K562 (cell line): ENCODE results near the gene DNAJC18.

ENCODE experiments used
- NFIC ChIP-seq: fragments of 450-650 bp; IDR thresholded peaks from 2 replicates; pipeline ENCODE4 v1.6.1; 2017; ENCODE audit warnings: mild to moderate bottlenecking, inconsistent platforms
- POLR2AphosphoS5 ChIP-seq: IDR thresholded peaks from 2 replicates; pipeline ENCODE4 v1.6.1; 2011; ENCODE audit warnings: mild to moderate bottlenecking, low read depth, low read length, moderate library complexity; ENCODE audit not compliant: control insufficient read depth, insufficient read depth
- POLR2G ChIP-seq: fragments of 200-400 bp; formaldehyde crosslinking; IDR thresholded peaks from 2 replicates; pipeline ENCODE4 v1.6.1; 2017; ENCODE audit warnings: low read depth, mild to moderate bottlenecking, antibody characterized with exemption, low read length, moderate library complexity
- RBM34 ChIP-seq: fragments of 200-400 bp; formaldehyde crosslinking; IDR thresholded peaks from 2 replicates; pipeline ENCODE4 v1.6.1; 2018; ENCODE audit warnings: low read length, borderline replicate concordance; ENCODE audit not compliant: insufficient read depth
- STAT5A ChIP-seq: IDR thresholded peaks from 2 replicates; pipeline ENCODE4 v1.6.1; 2012; ENCODE audit warnings: low read length, inconsistent platforms, borderline replicate concordance
- ZNF707 ChIP-seq: fragments of 250-450 bp; sonication (Bioruptor Pico); conservative IDR thresholded peaks from 2 replicates; pipeline ENCODE4 v1.8.0; 2022; ENCODE audit warnings: inconsistent platforms, mild to moderate bottlenecking, moderate library complexity
- ZZZ3 ChIP-seq: fragments of 450-650 bp; IDR thresholded peaks from 2 replicates; pipeline ENCODE4 v1.6.1; 2016; ENCODE audit warnings: antibody characterized with exemption, mild to moderate bottlenecking, moderate library complexity
- TF ChIP-seq, protein P1 (sequence below): sonication (generic); formaldehyde crosslinking; IDR thresholded peaks from 2 replicates; pipeline ENCODE4 v1.8.0; 2023; ENCODE audit warnings: mild to moderate bottlenecking, missing genetic modification reagents
- TF ChIP-seq, protein P2 (sequence below): sonication (generic); formaldehyde crosslinking; IDR thresholded peaks from 2 replicates; pipeline ENCODE4 v1.8.0; 2023; ENCODE audit warnings: missing genetic modification reagents, mild to moderate bottlenecking, borderline replicate concordance

DNA sequence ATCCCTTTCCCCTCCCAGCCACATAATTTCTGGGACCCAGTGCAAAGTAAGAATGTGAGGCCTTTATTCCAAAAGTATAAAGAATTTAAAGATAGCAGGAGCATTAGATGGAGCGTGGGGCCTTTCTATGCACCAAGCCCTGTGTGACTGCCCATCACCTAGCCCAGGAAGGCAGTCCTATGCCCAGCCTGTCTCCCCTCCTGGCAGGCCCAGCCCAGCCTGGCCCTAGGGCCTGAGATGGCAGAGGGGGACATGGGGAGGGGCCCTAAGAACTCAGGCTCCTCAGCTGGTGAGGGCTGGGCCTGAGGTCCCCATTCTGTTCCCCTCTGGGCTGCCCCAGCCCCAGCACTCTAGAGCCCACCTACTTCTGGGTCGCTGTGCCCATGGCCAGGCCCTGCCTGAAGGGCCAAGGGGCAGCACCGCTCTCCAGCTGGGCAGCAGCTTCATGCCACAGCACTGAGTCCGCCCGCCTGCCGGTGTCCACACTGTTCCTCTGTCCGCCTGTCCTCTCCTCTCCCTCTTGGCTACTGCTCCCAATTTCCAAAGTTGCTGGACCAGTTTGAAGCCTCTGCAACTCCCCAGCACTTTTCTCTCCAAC, 55.2 kb downstream of the DNAJC18 start:
- TF ChIP-seq NFIC (no peak), ZNF707 (no peak), POLR2AphosphoS5 (no peak), STAT5A (no peak), RBM34 (no peak), POLR2G (no peak), ZZZ3 (no peak)
- TF ChIP-seq, protein P1, sequence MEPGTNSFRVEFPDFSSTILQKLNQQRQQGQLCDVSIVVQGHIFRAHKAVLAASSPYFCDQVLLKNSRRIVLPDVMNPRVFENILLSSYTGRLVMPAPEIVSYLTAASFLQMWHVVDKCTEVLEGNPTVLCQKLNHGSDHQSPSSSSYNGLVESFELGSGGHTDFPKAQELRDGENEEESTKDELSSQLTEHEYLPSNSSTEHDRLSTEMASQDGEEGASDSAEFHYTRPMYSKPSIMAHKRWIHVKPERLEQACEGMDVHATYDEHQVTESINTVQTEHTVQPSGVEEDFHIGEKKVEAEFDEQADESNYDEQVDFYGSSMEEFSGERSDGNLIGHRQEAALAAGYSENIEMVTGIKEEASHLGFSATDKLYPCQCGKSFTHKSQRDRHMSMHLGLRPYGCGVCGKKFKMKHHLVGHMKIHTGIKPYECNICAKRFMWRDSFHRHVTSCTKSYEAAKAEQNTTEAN (CRISPR knock-in tag): no peak
- TF ChIP-seq, protein P2, sequence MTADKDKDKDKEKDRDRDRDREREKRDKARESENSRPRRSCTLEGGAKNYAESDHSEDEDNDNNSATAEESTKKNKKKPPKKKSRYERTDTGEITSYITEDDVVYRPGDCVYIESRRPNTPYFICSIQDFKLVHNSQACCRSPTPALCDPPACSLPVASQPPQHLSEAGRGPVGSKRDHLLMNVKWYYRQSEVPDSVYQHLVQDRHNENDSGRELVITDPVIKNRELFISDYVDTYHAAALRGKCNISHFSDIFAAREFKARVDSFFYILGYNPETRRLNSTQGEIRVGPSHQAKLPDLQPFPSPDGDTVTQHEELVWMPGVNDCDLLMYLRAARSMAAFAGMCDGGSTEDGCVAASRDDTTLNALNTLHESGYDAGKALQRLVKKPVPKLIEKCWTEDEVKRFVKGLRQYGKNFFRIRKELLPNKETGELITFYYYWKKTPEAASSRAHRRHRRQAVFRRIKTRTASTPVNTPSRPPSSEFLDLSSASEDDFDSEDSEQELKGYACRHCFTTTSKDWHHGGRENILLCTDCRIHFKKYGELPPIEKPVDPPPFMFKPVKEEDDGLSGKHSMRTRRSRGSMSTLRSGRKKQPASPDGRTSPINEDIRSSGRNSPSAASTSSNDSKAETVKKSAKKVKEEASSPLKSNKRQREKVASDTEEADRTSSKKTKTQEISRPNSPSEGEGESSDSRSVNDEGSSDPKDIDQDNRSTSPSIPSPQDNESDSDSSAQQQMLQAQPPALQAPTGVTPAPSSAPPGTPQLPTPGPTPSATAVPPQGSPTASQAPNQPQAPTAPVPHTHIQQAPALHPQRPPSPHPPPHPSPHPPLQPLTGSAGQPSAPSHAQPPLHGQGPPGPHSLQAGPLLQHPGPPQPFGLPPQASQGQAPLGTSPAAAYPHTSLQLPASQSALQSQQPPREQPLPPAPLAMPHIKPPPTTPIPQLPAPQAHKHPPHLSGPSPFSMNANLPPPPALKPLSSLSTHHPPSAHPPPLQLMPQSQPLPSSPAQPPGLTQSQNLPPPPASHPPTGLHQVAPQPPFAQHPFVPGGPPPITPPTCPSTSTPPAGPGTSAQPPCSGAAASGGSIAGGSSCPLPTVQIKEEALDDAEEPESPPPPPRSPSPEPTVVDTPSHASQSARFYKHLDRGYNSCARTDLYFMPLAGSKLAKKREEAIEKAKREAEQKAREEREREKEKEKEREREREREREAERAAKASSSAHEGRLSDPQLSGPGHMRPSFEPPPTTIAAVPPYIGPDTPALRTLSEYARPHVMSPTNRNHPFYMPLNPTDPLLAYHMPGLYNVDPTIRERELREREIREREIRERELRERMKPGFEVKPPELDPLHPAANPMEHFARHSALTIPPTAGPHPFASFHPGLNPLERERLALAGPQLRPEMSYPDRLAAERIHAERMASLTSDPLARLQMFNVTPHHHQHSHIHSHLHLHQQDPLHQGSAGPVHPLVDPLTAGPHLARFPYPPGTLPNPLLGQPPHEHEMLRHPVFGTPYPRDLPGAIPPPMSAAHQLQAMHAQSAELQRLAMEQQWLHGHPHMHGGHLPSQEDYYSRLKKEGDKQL (CRISPR knock-in tag): no peak
